ENCODE results near the gene METTL15. TPM values are rescaled to one million over a fixed set of nuclear protein-coding genes. Genes with fewer than 3 reads are reported as not detected.

METTL15 gene
- total RNA-seq, 4 donors from 2014 or later = 5.3 to 12.2 (median 11.8) TPM

DNA sequence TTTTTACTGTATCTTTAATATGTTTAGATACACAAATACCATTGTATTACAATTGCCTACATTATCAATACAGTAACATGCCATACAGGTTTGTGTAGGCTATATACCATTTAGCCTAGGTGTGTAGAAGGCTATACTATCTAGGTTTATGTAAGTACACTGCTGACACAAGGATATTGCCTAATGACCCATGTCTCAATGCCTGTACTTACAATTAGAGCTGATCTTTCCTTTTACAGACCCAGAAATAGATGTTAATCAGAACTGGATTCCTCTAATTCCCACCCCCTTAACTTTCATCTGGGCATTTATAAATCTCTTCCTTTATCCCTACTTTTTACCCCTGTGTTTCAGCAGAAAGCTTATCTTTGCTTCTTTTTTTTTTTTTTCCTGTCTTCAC lies 229.5 kb downstream of the METTL15 start:
- Histone ChIP-seq H3K27me3 (no peaks in the 10 kb centered on the region), H3K27ac (no peak overlapping the region), H3K4me3 (no peak overlapping the region), H3K36me3 (no peaks in the 10 kb centered on the region), H3K4me1 (no peaks in the 10 kb centered on the region), H3K9me3 (peaks cover 0 to 20% (median 12%) of the 10 kb centered on the region in 3 donors)
- no peak for DNase-seq
- intact Hi-C loops (cut with DNase I) = no loop called here
- no peak for TF ChIP-seq POLR2A (IDR thresholded peaks at IDR 0.05)
- TF ChIP-seq, protein P1, sequence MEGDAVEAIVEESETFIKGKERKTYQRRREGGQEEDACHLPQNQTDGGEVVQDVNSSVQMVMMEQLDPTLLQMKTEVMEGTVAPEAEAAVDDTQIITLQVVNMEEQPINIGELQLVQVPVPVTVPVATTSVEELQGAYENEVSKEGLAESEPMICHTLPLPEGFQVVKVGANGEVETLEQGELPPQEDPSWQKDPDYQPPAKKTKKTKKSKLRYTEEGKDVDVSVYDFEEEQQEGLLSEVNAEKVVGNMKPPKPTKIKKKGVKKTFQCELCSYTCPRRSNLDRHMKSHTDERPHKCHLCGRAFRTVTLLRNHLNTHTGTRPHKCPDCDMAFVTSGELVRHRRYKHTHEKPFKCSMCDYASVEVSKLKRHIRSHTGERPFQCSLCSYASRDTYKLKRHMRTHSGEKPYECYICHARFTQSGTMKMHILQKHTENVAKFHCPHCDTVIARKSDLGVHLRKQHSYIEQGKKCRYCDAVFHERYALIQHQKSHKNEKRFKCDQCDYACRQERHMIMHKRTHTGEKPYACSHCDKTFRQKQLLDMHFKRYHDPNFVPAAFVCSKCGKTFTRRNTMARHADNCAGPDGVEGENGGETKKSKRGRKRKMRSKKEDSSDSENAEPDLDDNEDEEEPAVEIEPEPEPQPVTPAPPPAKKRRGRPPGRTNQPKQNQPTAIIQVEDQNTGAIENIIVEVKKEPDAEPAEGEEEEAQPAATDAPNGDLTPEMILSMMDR (IDR thresholded peaks at IDR 0.05) = no peak

DNA sequence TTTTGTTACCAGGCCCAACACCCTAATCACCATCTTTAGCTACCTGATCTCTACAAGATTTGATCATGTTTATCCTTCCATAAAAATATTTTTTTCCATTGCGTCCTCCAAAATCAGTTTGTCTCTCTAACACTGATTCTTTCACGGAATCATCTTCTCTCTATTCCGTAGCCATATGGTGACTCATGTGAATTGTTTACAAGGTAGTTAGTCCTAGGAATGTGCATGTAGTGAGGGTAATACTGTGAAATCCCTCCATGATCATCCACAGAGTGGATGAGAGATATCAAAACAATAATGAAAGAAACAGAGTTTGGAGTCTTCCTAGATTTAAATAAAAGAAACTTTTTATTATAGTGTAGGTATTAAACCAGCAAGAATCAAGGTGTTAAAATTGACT lies 230.2 kb downstream of the METTL15 start:
- Histone ChIP-seq H3K27me3 (no peaks in the 10 kb centered on the region), H3K27ac (no peak overlapping the region), H3K9me3 (peaks cover 0 to 20% (median 12%) of the 10 kb centered on the region in 3 donors), H3K36me3 (no peaks in the 10 kb centered on the region), H3K4me3 (no peak overlapping the region), H3K4me1 (no peaks in the 10 kb centered on the region)
- intact Hi-C loops (cut with DNase I) = no loop called here
- 88 to 91% methylated on average over 3 of the region's 3 CpGs for WGBS, 2 donors
- TF ChIP-seq POLR2A (IDR thresholded peaks at IDR 0.05) = no peak
- TF ChIP-seq, protein P1 (IDR thresholded peaks at IDR 0.05) = no peak
- no peak for DNase-seq

DNA sequence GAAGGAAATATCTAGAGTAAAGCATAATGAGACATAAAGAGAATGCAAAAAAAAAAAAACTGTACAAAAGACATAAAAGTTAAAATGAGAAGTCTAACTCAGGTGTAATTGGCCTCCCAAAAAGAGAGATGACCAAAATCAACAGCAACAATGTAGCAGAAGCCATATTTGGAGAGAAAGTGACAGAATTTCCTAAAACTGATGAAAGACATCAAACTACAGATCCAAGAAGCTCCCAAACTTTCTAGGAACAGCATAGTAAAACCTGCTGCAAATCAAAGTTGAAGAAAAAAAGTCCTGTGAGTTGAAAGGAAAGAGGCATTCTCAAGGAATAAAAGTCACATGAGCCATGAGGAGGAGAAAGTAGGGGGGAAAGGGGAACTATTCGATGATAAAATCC lies 231.3 kb downstream of the METTL15 start:
- WGBS, 2 donors = 83 to 96% methylated on average over 1 of the region's 1 CpG

DNA sequence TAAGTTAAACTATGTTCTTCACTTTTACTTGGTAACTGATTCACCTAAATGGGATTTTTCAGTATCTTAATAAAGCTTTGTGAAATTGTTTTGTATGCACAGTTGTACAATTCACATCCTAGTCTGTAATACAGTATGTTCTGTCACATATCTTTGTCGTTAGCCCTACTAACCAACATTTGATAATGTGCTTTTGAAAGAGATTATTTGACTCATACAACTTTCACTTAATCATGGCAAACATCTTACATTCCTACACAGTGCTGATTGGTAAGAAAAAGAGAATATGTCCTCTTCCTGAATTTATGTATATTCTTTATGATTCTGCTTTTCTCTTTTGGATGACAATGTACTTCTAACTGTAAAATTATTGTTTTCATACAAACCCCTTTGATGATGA lies 234.5 kb downstream of the METTL15 start:
- DNase-seq = no peak
- 70 to 74% methylated on average over 1 of the region's 1 CpG for WGBS, 2 donors
- no peaks in the 10 kb centered on the region for H3K36me3 ChIP-seq
- peaks cover 0 to 16% (median 12%) of the 10 kb centered on the region in 3 donors for H3K9me3 ChIP-seq
- no peaks in the 10 kb centered on the region for H3K4me1 ChIP-seq
- TF ChIP-seq, protein P1 (IDR thresholded peaks at IDR 0.05) = no peak
- TF ChIP-seq POLR2A (IDR thresholded peaks at IDR 0.05) = no peak
- no peaks in the 10 kb centered on the region for H3K27me3 ChIP-seq
- intact Hi-C loops (cut with DNase I) = no loop called here
- no peak overlapping the region for H3K27ac ChIP-seq
- no peak overlapping the region for H3K4me3 ChIP-seq

More for the DNA sequence above, 231.3 kb downstream of the METTL15 start:
- H3K27me3 ChIP-seq = no peaks in the 10 kb centered on the region
- no peak for TF ChIP-seq POLR2A (IDR thresholded peaks at IDR 0.05)
- TF ChIP-seq, protein P1 (IDR thresholded peaks at IDR 0.05) = no peak
- intact Hi-C loops (cut with DNase I) = no loop called here
- no peaks in the 10 kb centered on the region for H3K36me3 ChIP-seq
- no peak overlapping the region for H3K27ac ChIP-seq
- no peak overlapping the region for H3K4me3 ChIP-seq
- peaks cover 0 to 20% (median 12%) of the 10 kb centered on the region in 3 donors for H3K9me3 ChIP-seq
- DNase-seq = no peak
- no peaks in the 10 kb centered on the region for H3K4me1 ChIP-seq

DNA sequence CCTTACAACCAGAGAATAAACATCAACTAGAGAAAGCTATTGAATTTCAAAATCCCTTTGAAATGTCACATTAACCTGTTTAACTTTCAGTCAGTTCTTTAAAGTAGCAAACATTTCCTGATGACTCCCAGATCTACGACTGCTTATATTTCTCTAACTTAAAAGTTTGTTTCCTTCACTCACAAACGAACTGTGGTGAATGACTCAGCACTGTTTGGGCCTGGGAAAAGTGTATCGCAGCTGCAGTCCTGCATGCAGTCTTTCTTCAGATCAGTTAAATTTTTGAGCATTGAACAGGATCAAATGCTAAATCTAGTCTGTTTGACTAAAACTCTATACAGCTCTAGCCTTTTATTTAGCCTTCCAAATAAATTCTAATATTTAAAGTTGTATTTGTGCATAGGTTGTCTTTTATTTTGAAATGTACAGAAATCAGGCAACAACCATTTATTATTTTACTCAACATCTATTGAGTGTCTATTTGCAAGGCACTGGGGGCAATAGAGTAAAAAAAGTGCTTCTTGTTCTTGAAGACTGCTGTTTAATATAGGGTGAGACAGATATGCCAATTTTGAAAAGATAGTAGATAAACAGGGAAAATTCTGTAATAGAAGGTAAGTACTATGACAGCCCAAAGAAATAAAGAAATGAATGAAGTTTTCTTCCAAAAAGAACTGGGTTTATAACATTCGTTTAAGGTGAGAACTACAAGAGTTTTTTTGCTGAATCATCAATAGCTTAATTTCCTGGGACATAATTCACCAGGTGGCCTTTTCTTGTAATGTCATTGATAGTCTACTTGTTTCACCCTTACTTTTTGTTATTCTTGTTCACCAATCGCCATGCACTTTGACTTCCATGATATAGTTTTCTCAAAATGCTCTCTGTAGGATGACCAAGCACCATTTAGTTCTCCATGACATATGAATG lies 235.4 kb downstream of the METTL15 start:
- Histone ChIP-seq H3K4me3 (no peak overlapping the region), H3K9me3 (peaks cover 0 to 12% (median 10%) of the 10 kb centered on the region in 3 donors), H3K36me3 (no peaks in the 10 kb centered on the region), H3K4me1 (no peaks in the 10 kb centered on the region), H3K27ac (no peak overlapping the region), H3K27me3 (no peaks in the 10 kb centered on the region)
- intact Hi-C loops (cut with DNase I) = no loop called here
- TF ChIP-seq, protein P1 (IDR thresholded peaks at IDR 0.05) = no peak
- TF ChIP-seq POLR2A (IDR thresholded peaks at IDR 0.05) = no peak
- 36 to 41% methylated on average over 5 of the region's 5 CpGs for WGBS, 2 donors
- DNase-seq = no peak
